ENCODE measurements around the gene FOXD2.

The FOXD2 gene

DNA sequence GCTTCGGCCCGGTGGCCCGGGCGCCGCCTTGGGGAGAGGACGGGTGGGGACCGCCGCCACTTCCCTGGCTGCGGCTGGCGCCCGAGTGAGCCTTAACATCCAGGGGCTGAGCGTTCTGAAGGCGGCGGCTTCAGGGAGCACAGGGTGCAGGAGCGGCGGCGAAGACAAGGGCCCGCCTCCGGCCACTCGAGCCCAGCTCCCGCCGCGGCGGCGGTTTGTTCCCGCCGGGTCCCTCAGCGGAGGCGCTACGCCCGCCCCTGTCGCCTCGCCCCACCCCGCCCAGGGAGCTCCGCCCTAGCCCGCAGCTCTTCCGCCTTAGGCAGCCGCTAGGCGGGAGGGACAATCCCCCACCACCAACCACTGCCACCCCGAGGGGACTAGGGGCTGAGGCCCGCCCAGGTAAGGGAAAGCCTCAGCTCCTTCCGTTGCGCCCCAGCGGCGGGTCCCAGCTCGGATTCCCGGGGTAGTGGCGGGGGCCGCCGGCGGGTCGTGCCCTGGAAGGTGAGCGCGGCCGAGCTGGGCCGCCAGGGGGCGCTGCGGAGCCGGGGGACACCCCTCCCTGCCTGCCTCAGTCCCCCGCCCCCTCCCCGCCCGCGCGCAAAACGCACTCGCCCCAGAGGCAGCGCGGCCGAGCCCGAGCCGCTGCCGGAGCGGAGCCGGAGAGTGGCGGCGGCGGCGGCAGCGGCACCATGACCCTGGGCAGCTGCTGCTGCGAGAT is at the start of gene FOXD2:
Gene FOXD2 (plus strand): TSS at position 598 of the 718 bp plus-strand sequence. CDS start 92 bp downstream, at position 690.
- DNase-seq (ENCODE audit: low read depth) = peak; percentile 68
- peak within 1 kb of the TSS; percentile 65 for H3K4me3 ChIP-seq (ENCODE audit: control insufficient read depth, low read depth, low read length)
- TF ChIP-seq CTCF (conservative IDR thresholded peaks at IDR 0.05; ENCODE audit: control insufficient read depth, insufficient read depth, low read depth, low read length) = peak; percentile 29

DNA sequence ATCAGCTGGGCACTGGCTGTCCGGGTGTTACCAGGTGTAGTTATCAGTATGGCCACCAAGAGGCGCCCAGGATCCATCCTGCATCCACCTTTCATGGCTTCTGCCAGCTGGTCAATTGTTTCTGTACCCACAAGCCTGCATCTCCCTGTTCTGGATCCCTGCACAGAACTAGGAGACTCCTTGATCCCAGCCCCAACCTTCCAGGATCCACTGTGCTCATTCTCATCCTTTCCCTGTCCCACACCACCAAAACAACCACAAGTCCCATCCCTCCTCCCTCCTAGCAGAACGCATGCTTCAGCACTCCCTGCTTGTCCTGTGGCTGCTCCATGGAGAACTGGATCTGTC is 49.0 kb upstream of the FOXD2 start:
- TF ChIP-seq CTCF (conservative IDR thresholded peaks at IDR 0.05; ENCODE audit: control insufficient read depth, insufficient read depth, low read depth, low read length) = peak; percentile 86
- no peak overlapping the region for H3K4me3 ChIP-seq (ENCODE audit: control insufficient read depth, low read depth, low read length)
- peak; percentile 66 for DNase-seq (ENCODE audit: low read depth)

- DNase-seq (ENCODE audit: low read depth) = no peak
- TF ChIP-seq CTCF (conservative IDR thresholded peaks at IDR 0.05; ENCODE audit: control insufficient read depth, insufficient read depth, low read depth, low read length) = no peak
- H3K4me3 ChIP-seq (ENCODE audit: control insufficient read depth, low read depth, low read length) = no peak overlapping the region
Observed at GRCh38 chr1:47389731-47390130, 48.1 kb upstream of the FOXD2 start.

GRCh38 chr1:47390843-47391242 is 47.0 kb upstream of the FOXD2 start:
- no peak for DNase-seq (ENCODE audit: low read depth)
- no peak overlapping the region for H3K4me3 ChIP-seq (ENCODE audit: control insufficient read depth, low read depth, low read length)
- no peak for TF ChIP-seq CTCF (conservative IDR thresholded peaks at IDR 0.05; ENCODE audit: control insufficient read depth, insufficient read depth, low read depth, low read length)

GRCh38 chr1:47393141-47393540 is 44.7 kb upstream of the FOXD2 start:
- no peak overlapping the region for H3K4me3 ChIP-seq (ENCODE audit: control insufficient read depth, low read depth, low read length)
- TF ChIP-seq CTCF (conservative IDR thresholded peaks at IDR 0.05; ENCODE audit: control insufficient read depth, insufficient read depth, low read depth, low read length) = no peak
- no peak for DNase-seq (ENCODE audit: low read depth)

DNA sequence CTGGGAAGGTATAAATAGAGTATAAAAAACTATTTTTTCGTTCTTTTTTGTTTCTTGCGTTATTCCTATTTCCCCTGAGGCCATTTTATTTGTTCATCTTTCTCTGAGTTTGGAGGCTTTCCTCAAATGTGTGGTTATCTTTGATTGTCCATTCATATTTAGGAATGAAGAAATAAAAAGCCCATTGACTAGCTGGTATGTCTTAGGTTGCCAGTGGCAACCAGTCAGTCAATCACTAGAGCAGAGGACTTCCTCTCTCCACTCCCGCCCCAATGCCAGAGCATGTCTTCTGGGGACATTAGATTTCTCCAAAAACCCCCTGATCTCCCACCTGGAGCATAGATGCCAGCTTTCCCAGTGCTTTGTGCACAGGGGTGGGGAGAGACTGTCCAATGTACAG is 42.4 kb upstream of the FOXD2 start:
- DNase-seq (ENCODE audit: low read depth) = no peak
- H3K4me3 ChIP-seq (ENCODE audit: control insufficient read depth, low read depth, low read length) = no peak overlapping the region
- TF ChIP-seq CTCF (conservative IDR thresholded peaks at IDR 0.05; ENCODE audit: control insufficient read depth, insufficient read depth, low read depth, low read length) = no peak
